Kidney epithelial cell (primary cell): ENCODE measurements around the gene UPB1. TPM values are rescaled to one million over a fixed set of nuclear protein-coding genes. Genes with fewer than 3 reads are reported as not detected.

Source experiments
- DNase-seq: peaks from one replicate; pipeline ENCODE4 v3.0.0-alpha.2; 2010; ENCODE audit warnings: low read depth
- H3K27me3 ChIP-seq: 2 replicates; pipeline ENCODE4 v1.6.0; 2011; ENCODE audit warnings: low read length; ENCODE audit not compliant: control insufficient read depth, insufficient read depth
- H3K36me3 ChIP-seq: 2 replicates; pipeline ENCODE4 v1.5.1; 2011; ENCODE audit warnings: low read length; ENCODE audit not compliant: control insufficient read depth, insufficient read depth
- H3K4me3 ChIP-seq: 2 replicates; pipeline ENCODE4 v1.5.1; 2011; ENCODE audit warnings: low read depth, mild to moderate bottlenecking, control low read depth, low read length
- total RNA-seq: library from RNA; depleted of rRNA; stranded (reverse); fragments of >200 nt; gene quantifications from 2 replicates; pipeline ENCODE4 v1.2.3, GENCODE V29; 2015
- TF ChIP-seq, protein P1 (sequence below): IDR thresholded peaks from 2 replicates; pipeline ENCODE4 v1.5.1; 2011; ENCODE audit warnings: mild to moderate bottlenecking, moderate library complexity, low read length, control low read depth, inconsistent platforms; ENCODE audit not compliant: insufficient read depth, poor library complexity, severe bottlenecking

The UPB1 gene
- total RNA-seq, 1 donor from 2014 or later = not detected

DNA sequence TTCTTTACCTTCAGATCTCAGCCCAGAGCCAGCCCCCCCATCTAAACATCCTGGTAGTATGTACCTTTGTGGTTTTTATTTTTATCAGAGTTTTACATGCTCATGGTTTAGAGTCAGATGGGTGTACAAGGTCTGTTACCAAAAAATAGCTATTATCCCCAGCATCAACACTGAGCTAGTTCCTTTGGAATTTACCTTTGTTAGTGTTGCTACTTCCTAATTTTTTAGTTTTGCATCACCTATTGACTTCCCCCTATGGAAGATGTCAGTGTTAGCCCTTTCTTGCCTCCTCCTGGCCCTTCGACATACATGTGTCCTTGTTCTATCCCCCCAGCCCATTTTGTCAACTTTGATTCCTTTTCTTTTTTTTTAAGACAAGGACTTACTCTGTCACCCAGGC lies 7.4 kb downstream of the UPB1 start:
- TF ChIP-seq, protein P1, sequence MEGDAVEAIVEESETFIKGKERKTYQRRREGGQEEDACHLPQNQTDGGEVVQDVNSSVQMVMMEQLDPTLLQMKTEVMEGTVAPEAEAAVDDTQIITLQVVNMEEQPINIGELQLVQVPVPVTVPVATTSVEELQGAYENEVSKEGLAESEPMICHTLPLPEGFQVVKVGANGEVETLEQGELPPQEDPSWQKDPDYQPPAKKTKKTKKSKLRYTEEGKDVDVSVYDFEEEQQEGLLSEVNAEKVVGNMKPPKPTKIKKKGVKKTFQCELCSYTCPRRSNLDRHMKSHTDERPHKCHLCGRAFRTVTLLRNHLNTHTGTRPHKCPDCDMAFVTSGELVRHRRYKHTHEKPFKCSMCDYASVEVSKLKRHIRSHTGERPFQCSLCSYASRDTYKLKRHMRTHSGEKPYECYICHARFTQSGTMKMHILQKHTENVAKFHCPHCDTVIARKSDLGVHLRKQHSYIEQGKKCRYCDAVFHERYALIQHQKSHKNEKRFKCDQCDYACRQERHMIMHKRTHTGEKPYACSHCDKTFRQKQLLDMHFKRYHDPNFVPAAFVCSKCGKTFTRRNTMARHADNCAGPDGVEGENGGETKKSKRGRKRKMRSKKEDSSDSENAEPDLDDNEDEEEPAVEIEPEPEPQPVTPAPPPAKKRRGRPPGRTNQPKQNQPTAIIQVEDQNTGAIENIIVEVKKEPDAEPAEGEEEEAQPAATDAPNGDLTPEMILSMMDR = no peak
- no peak overlapping the region for H3K4me3 ChIP-seq
- no peaks in the 10 kb centered on the region for H3K36me3 ChIP-seq
- no peaks in the 10 kb centered on the region for H3K27me3 ChIP-seq
- no peak for DNase-seq

DNA sequence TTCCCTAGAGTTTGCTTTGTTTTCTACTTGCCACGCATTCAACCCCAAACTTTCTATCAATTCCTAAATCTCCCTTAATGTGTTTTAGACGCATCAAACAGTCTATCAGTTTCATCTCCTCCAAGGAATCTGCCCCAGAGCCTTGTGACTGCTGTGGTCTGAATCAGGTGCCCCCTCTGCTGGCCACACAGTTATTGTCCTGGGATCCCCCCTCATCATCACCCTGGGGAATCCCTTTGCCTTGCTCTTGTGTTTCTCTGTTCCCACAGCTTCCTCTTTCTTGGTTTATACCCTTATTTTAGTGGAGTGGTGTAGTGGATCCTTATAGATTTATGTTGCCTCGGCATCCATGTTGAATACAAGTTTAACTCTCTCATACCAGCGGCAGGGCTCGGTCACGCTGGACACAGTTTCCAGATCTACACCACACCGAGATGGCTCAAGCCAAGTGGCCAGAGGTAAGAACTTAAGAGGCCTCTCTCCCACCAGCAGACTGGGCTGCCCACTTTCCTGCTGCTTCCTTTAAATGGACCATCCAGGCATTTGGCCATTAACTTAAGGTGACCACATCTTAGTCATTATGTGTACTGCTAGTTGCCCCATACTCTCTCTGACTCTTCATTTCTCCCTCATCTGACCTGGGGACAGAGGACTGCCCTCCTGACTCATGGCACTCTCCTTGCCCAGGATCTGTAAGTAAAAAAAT lies 8.2 kb downstream of the UPB1 start:
- Histone ChIP-seq H3K27me3 (no peaks in the 10 kb centered on the region), H3K4me3 (no peak overlapping the region), H3K36me3 (no peaks in the 10 kb centered on the region)
- no peak for DNase-seq
- TF ChIP-seq, protein P1 = peak; percentile 76

DNA sequence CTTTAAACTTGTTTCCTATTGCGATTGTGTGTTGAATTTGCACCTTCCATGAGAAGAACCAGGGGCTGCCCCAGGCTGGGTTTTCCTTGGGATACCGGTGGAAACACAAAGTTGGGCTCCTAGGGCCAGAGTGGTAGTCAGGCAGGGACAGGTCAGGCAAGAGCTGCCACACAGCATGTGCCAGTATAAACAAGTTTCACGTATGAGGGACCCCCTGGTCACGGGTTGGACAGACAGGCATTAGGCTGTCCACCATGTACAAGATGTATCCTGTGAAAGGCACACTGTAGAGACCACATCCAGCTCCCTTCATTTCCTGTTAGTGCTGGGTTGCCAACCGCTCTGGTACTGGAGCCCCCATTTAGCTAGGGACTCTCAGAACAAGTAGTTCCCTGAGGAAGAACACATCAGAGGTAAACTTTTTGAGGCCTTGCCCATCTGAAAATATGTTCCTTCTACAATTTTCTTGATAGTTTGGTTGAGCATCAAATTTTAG lies 8.8 kb downstream of the UPB1 start:
- Histone ChIP-seq H3K36me3 (no peaks in the 10 kb centered on the region), H3K4me3 (no peak overlapping the region), H3K27me3 (no peaks in the 10 kb centered on the region)
- TF ChIP-seq, protein P1 = no peak
- no peak for DNase-seq

DNA sequence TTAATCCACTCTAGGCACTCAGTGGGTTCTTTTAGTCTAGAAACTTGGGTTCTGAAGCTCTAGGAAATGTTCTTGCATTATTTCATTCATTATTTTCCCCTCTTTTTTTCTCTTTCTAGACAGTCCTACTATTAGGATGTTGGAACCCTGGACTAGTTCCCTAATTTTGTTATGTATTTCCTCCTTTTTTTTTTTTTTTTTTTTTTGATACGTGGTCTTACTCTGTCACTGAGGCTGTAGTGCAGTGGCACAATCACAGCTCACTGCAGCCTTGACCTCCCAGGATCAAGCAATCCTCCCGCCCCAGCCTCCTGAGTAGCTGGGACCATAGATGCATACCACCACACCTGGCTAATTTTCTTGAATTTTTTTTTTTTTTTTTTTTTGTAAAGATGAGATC lies 9.4 kb downstream of the UPB1 start:
- no peaks in the 10 kb centered on the region for H3K36me3 ChIP-seq
- no peak for DNase-seq
- TF ChIP-seq, protein P1 = no peak
- no peaks in the 10 kb centered on the region for H3K27me3 ChIP-seq
- H3K4me3 ChIP-seq = no peak overlapping the region

DNA sequence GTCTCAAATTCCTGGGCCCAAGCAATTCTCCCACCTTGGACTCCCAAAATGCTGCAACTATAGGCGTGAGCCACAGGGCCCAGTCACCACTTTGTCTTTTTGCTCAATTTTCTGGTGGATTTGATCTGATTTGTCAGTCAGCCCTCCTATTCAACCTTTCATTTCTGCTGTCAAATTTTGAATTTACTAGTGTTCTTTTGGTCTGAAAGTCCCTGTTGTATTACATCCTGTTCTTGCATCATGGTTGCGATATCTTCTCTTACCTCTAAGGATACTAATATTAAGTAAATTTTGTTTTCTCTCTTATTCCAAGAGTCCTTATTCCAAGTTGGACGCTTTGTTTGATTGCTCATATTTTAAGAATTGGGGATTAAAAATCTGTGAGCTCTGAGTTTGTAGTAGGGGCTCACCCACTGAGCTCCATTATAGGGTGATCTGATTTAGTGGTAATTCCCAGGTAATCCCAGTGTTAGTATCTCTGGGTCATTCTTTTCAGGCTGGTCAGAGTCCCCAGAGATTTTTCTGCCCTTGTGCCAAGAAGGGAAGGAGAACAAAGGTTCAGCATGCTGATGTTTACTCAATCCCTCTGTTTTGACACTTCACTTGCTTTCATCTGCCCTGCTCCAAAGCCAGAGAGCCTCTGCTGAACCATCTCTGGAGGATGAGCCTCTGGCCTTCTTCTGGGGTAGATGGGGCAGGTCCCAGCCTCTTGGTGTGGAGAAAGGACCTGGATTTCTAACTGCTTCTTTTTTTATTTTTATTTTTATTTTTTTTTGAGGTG lies 10.0 kb downstream of the UPB1 start:
- TF ChIP-seq, protein P1 = no peak
- DNase-seq = no peak
- H3K27me3 ChIP-seq = no peaks in the 10 kb centered on the region
- H3K36me3 ChIP-seq = no peaks in the 10 kb centered on the region
- H3K4me3 ChIP-seq = no peak overlapping the region
